Measurements from ENCODE around the gene C12orf75. TPM values are rescaled to one million over a fixed set of nuclear protein-coding genes. Genes with fewer than 3 reads are reported as not detected.

Gene C12orf75
- total RNA-seq, 1 donor from 2014 or later = 276 TPM

GRCh38 chr12:105317942-105318621 lies 12.4 kb upstream of the C12orf75 start:
- Histone ChIP-seq H3K36me3 (ENCODE audit: control insufficient read depth, insufficient read depth, low read length) (no peaks in the 10 kb centered on the region), H3K4me3 (ENCODE audit: low read depth, low read length) (no peak overlapping the region), H3K27me3 (ENCODE audit: control insufficient read depth, insufficient read depth, low read length) (no peaks in the 10 kb centered on the region)
- TF ChIP-seq, protein P1, sequence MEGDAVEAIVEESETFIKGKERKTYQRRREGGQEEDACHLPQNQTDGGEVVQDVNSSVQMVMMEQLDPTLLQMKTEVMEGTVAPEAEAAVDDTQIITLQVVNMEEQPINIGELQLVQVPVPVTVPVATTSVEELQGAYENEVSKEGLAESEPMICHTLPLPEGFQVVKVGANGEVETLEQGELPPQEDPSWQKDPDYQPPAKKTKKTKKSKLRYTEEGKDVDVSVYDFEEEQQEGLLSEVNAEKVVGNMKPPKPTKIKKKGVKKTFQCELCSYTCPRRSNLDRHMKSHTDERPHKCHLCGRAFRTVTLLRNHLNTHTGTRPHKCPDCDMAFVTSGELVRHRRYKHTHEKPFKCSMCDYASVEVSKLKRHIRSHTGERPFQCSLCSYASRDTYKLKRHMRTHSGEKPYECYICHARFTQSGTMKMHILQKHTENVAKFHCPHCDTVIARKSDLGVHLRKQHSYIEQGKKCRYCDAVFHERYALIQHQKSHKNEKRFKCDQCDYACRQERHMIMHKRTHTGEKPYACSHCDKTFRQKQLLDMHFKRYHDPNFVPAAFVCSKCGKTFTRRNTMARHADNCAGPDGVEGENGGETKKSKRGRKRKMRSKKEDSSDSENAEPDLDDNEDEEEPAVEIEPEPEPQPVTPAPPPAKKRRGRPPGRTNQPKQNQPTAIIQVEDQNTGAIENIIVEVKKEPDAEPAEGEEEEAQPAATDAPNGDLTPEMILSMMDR (IDR thresholded peaks at IDR 0.05; ENCODE audit: insufficient read depth, low read length, poor library complexity, severe bottlenecking) = no peak
- peak; percentile 96 for DNase-seq (ENCODE audit: low read depth)

DNA sequence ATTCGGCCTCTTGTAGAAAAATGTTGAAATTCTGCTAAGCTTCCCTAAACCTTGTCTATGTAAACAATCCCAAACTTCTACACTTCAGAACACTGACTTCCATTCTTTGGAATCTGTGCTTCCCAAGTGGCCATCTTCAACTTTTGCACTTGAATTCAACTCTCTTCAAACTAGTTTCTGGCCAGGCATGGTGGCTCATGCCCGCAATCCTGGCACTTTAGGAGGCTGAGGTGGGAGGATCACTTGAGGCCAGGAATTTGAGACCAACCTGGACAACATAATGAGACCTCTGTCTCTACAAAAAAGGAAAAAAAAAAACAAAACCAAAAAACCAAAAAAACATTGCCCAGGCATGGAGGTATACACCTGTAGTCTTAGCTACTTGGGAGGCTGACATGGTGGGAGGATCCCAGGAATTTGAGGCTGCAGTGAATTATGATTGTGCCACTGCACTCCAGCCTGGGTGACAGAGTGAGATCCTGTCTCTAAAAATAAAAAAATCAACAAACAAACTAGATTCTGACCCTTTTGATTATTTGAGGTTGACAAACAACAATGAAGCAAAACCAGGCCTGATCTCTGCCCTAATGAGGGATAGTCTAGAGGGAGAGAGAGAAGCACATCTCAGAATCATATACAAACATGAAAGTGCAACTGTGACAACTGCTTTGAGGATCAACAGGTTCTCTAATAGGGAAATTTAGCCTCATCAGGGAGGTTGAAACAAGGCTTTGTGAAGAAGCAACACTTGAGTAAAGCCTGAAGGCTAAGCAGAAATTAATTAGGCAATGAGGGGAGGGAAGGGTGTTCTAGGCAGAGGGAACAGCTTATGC lies 11.6 kb upstream of the C12orf75 start:
- TF ChIP-seq, protein P1 (IDR thresholded peaks at IDR 0.05; ENCODE audit: insufficient read depth, low read length, poor library complexity, severe bottlenecking) = no peak
- DNase-seq (ENCODE audit: low read depth) = no peak
- Histone ChIP-seq H3K27me3 (ENCODE audit: control insufficient read depth, insufficient read depth, low read length) (no peaks in the 10 kb centered on the region), H3K4me3 (ENCODE audit: low read depth, low read length) (no peak overlapping the region), H3K36me3 (ENCODE audit: control insufficient read depth, insufficient read depth, low read length) (no peaks in the 10 kb centered on the region)

GRCh38 chr12:105319691-105320209 lies 10.7 kb upstream of the C12orf75 start:
- TF ChIP-seq, protein P1 (IDR thresholded peaks at IDR 0.05; ENCODE audit: insufficient read depth, low read length, poor library complexity, severe bottlenecking) = no peak

DNA sequence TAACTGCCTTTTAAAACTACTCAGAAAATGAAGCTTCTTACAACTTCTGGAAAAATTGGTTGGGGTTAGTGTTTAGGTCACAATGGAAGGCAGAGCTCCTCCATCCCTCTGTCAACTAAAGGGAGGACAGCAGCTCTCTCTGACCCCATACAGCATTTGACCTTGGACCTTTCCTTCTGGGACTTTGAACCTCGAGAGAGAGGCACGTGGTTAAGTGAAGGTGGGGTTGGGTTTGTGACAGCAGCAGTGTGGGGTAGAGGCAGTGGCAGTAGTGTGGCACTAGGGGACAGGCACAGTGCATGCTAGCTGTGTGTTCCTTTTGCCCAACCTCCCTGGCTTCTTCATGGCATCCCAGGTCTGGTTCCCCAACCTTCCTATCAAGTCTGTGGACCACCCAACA lies 9.4 kb upstream of the C12orf75 start:
- Histone ChIP-seq H3K27me3 (ENCODE audit: control insufficient read depth, insufficient read depth, low read length) (no peaks in the 10 kb centered on the region), H3K4me3 (ENCODE audit: low read depth, low read length) (no peak overlapping the region), H3K36me3 (ENCODE audit: control insufficient read depth, insufficient read depth, low read length) (no peaks in the 10 kb centered on the region)
- no peak for DNase-seq (ENCODE audit: low read depth)
- TF ChIP-seq, protein P1 (IDR thresholded peaks at IDR 0.05; ENCODE audit: insufficient read depth, low read length, poor library complexity, severe bottlenecking) = no peak

More at GRCh38 chr12:105319691-105320209, 10.7 kb upstream of the C12orf75 start:
- Histone ChIP-seq H3K27me3 (ENCODE audit: control insufficient read depth, insufficient read depth, low read length) (no peaks in the 10 kb centered on the region), H3K36me3 (ENCODE audit: control insufficient read depth, insufficient read depth, low read length) (no peaks in the 10 kb centered on the region), H3K4me3 (ENCODE audit: low read depth, low read length) (no peak overlapping the region)
- DNase-seq (ENCODE audit: low read depth) = no peak

GRCh38 chr12:105322070-105322469 lies 8.4 kb upstream of the C12orf75 start:
- TF ChIP-seq, protein P1 (IDR thresholded peaks at IDR 0.05; ENCODE audit: insufficient read depth, low read length, poor library complexity, severe bottlenecking) = no peak
- DNase-seq (ENCODE audit: low read depth) = no peak
- no peaks in the 10 kb centered on the region for H3K27me3 ChIP-seq (ENCODE audit: control insufficient read depth, insufficient read depth, low read length)
- H3K36me3 ChIP-seq (ENCODE audit: control insufficient read depth, insufficient read depth, low read length) = no peaks in the 10 kb centered on the region
- H3K4me3 ChIP-seq (ENCODE audit: low read depth, low read length) = no peak overlapping the region

All from kidney epithelial cell (primary cell).